ENCODE measurements around the gene IRF4.

Gene IRF4

DNA sequence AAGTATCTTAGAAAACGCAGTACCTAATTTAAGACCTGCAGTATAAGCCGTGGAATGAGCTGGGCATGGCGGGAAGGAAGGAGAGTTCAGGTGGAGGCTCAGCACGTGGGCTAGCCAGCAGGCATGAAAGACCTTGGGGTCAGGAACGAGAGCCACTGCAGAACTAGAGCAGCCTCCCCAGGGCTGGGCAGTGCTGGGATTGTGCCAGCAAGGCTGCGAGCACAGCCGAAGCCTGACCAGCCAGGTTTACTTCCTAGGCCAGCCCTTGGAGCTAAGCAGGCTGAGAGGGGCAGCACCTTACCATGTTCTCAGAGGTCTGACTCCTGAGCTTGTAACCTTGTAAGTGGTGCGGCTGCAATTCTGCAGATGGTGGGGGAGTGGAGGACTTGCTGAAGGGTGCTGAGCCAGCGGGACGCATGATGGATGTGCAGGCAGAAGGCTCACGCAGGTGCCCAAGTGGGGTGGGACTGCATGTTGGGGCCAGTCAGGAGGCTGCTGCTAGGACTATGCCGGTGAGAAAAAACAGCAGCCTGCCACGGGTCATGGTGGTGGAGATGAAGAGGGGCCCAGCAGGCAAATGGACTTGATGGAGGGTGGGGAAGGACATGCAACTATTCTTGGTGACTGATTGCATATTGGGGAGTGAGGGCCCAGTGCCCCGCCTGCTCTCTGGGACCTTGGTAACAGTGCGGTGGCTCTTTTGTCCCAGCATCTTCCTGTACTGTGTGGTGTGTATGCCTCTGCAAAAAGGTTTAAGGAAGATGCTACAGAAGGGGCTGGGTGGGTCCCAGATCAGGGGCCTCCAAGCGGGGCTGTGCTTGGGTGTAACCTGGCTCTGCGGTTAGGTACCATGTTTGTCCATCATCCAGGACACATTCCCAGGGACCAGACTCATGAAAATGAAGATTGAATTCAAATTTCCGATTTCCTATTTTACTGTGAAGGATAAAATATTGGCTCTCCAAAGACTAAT lies 37.6 kb upstream of the IRF4 start:
- DNase-seq (ENCODE audit: low spot score): no peak

DNA sequence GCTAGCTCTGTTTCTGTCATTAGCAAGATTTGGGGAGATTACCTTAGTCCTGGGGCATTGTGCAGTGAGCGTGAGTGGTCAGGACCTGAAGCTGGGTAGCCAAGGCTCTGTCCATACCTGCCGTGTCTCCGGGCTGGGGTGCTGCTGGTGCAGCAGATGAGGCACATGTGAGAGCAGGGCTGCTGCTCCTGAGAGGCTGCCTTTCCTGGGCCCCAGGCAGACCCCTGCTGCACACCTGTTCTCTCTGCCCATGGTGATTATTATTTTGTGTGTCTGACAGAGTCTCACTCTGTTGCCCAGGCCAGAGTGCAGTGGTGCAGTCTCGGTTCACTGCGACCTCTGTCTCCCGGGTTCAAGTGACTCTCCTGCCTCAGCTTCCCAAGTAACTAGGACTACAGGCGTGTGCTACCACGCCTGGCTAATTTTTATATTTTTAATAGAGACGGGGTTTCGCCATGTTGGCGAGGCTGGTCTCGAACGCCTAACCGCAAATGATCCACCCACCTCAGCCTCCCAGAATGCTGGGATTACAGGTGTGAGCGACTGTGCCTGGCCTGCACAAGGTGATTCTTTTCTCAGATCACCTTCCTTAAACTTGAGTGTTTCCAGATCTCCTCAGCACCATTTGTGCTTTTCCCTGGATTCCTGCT lies 36.8 kb upstream of the IRF4 start:
- no peak for DNase-seq (ENCODE audit: low spot score)

DNA sequence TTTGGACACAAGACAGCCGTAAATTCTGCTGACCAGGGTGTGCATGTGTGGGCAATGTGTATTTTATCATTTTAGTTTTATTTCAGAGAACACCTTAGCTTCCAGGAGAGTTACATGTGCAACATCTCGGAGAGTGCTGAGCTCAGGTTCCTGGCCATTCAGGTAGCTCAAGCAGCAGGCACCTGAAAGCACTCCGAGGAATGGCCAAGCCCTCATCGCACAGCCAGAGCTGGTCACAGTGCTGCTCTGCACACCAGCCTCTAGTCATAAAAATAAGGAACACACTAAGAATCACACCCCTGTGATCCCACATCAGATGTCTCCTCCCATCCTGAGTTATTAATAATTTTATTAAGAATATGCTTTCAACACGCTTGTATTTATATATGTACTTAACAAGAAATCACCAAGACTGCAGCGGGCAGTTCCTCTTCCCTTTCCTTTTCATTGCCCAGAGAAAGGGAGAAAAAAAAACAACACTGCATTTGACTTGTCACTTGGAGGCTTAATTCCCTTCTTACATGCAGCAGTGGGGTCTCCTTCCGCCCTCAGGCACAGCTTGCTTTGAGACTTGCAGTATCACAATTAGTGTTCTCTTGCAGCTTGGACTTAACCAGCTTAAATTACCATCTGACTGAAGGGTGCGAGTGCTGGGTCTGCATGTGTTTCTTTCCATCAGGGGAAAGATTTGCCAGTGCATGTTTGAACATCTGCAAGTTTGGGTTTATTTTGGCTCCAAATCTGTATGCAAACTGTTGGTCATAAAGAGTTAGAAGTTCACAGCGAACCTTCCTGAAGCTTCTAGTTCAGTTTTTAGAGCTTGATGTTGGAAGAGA lies 36.0 kb upstream of the IRF4 start:
- DNase-seq (ENCODE audit: low spot score): no peak

DNA sequence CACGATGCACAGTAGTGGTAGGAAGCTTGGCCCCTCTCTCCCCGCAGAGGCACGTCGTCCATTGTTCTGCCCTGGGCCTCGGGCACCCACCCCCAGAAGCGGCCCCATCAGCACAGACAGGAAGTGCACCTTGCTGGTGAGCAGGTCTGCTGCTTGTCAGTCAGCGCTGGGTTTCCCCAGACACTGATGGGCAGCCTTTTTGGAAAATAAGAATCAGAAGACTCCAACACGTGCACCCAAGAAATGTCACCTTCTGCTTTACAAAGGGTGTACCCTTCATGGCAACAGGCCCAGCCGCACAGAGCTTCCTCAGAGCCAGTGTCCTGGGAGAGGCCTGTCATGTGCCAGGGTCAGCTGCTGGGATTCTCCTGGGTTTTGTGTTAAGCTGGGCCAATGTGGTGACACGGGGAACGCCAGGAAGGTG lies 34.7 kb upstream of the IRF4 start:
- DNase-seq (ENCODE audit: low spot score): no peak

DNA sequence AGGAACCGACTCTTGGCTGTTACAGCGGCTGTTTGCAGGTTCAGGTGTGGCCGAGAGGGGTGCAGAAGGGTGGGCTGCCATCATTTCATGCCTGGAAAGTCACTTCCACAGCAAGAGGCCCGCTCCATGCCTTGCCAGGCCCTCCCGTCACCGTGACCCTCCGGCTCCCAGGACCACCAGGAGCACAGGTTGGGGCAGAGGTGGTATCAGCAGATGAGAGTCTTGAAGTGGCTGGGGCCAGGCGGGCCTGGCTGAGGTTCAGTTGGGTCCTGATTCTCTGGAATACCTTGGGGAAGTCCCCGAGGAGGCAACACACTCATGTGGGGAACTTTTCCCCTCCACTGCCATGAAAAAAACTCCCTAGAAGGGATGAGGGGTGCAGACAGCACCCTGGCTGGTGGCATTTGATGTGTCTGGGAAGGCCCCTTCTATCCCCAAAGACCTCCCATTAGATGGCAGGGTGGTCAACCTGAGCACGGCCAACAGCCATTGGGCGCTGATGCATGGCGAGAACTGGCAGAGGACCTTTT lies 34.2 kb upstream of the IRF4 start:
- no peak for DNase-seq (ENCODE audit: low spot score)

DNA sequence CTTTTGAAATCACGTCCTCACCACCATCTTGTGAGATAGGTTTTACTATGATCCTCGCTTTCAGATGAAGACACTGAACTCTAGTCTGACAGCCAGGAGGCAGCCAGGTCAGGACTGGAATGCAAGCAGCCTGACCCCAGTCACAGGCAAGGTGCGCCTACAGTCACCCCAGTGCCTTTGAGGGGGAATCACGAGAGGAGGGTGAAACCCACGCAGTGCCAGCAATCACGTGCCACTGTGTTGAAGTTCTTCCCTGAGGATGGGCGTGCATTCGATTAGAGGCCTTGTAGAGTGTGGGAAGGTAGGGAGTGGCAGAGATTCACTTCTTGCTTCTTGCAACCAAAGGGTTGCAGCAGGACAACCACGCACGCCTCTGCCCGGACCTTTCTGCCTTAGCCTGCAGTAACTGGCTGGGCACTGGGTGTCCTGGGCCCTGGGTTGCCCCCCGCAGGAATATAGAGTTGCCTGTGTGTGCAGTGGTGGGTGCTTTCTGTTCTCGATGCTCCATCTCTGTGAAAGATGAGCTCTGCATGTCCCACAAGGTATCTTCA lies 33.7 kb upstream of the IRF4 start:
- DNase-seq (ENCODE audit: low spot score): no peak

DNA sequence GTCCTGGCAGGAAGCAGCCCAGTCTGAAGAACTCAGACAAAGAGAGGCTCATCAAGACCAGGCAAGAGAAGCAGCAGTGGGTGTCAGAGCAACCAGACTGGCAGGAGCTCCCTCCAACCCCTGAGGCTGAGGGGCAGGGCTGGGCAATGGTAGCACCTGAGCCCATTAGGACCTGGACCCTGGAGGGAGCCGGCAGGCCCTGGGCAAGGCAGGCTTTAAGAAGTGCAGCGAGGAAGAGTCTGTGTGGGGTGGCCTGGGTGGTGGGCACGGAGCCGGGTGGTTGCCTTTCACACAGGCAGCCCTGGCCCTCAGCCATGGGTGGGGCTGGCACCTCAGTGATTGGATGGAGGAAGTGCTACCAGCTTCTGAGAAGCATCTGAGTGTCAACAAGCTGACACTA lies 33.1 kb upstream of the IRF4 start:
- no peak for DNase-seq (ENCODE audit: low spot score)

DNA sequence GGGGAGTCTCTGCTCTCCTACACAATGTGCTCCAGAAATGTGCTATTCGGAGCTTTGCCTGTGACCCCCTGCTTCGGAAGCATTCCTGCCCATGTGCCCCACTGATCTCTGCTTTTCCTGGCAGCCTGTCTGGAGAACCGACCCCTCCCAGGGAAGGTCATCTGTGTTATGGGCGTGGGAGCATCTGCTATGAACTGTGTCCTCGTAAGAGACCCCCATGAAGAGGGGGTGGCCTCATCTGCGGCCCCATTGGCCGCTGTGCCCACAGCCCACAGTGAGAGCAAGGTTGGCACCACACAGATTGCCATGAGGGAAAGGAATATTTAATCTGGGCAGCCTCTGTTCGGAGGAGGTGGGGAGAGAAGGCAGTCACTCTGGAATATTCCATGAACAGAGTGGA lies 32.7 kb upstream of the IRF4 start:
- DNase-seq (ENCODE audit: low spot score): no peak

DNA sequence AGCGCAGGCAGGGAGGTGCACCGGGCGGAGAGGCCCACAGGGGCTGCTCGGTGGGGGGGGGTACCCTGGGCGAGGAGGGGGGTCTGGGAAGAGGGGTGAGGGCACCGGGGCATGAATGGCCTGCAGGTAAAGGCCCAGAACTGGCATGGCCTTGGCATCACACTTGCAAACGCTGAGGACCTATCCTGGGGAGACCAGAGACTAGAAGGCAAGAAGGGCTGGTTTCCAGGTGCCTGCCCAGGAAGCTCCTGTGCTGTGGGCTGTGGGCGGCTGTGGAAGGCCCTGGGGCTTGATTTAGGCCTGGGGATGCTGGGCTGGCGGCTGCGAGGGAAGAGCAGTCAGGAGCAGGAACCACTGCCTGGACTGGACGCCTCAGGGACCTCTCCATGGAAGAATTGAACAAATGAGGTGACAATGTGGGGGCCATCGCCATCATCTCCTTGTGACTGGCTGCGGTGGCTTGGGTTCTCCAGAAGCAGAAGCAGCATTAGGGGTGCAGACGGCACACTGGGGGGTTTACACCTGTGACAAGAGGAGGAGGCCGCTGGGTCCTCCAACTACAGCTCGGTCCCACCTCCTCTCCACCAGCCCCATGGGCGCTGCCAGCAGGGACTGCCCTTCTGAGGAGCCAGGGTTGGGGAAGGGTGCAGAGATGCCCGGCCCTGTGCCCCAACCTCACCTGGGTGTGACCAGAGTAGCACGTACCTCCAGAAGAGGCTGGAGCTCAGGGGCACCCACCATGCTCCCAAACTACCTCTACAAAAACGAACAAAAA lies 32.1 kb upstream of the IRF4 start:
- DNase-seq (ENCODE audit: low spot score): no peak

DNA sequence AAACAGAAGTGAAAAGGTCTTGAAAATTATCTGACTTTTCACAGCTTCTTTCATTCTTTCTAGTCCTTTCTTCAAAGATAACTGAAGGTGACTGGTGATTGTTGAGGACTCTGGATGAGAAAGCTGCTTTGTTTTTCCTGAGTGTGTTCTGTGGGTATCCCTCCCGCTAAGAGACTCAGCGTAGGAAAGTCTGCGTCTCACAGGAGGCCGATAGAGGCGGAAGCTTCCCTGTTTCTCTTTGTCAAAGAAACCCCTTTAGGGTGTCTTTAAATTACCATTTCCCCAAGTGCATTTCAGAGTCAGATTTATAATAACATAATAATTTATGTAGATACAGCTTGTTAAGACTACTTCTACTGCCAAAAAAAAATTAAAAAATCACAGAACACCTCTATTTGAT lies 31.2 kb upstream of the IRF4 start:
- no peak for DNase-seq (ENCODE audit: low spot score)

DNA sequence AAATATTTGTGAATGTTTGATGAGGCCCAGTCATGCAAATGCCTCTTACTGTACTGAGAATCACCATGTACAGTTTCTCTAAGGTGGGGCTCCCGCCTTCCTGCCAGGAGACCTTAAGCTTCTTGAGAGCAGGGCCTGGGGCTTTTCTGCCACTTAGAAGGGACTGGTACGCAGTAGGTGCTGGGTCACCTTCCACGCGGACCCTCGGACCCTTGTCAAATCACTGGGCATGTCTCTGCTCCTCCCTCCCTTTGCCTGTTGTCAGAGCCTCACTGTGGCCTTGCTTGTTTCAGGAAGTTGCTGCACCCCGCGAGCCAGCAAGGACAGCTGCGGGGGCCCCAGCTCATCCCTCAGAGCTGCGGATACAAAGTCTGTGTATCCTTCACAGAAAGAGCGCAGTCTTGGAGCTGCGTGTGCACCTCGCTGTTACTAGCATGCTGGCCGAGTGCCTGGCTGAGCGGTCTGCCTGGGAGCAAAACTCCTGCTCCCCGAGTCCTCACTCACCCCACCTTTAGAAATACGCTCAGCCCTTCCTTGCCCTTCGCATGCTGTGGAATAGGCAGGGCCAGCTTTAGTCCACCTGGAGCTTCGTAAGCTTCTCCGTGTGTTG lies 30.7 kb upstream of the IRF4 start:
- no peak for DNase-seq (ENCODE audit: low spot score)

DNA sequence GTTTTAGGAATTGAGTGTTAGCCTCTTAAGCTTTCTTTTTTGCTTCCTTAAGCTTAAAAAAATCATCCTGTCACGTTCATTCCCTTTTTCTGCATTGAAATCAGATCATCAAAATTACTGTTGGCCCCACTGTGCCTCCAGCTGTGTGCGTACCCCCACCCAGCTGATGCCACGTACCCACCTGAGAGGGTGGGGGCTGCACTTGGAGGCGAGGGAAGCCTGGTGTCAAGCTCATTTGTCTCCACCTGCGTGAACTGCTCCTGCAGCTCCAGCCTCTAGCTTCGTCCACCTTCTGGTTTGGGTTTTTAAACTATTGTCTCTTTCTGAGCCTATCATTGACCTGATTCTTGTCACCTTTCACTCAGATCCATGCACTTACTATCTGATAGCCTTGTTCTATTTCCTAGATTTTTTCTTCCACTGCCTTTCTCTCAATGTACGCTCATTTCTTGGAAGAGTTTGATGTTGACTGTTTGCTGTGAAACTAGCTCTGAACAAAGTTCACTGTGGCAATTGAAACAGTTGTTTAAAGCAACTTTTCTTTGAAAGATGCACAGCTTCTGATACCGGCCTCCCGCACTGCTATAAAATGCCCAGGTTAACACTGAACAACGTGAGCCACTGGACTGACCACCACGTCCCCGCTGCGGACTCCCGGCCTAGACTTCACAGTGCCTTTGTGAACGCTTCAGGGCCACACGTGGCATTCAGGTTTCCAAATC lies 30.0 kb upstream of the IRF4 start:
- no peak for DNase-seq (ENCODE audit: low spot score)

DNA sequence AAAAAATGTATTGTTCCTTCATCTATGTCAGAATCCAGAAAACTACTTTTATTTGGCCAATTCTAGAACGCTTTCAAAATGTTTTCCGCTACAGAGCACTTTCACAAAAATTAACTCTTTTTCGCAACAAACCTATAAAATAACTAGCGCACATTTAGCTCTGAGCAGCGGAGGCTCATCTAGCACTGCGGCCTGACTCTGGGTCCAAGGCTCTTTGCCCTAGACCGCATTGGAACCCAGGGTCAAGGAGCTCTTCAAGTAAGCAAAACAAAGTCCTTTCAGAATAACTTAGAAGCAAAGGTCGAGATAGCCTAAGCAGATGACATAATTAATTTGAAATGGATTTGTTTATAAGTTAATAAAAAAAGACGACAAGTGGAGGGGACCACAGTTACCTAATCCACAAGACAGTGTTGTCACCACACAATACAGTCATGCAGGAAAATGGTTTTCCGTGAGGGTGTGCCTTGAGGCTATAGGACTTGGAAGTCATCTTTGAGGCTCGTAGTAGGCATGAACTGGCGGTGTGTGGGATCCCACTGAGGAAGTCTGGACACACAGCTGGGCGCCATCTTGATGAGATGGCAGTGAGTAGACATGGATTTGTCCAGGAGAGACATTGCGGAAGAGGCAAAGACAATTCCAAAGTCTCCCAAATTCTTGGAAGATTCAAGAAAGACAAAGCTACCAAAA lies 29.2 kb upstream of the IRF4 start:
- DNase-seq (ENCODE audit: low spot score): no peak

DNA sequence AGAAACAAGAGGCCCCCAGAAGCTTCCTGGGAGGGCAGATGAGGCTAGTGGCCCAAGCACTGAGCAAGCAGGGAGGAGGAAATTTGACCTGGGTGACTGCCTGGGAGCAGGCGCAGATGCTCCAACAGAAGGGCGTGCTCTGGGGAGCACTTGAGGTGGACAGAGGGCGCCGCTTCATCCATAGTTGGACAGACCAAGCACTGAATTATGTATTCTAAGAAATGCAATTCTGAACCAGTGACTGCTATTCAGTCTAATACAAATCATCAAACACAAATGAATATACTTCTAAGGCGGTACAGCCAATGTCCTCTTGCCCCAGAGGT lies 28.7 kb upstream of the IRF4 start:
- no peak for DNase-seq (ENCODE audit: low spot score)

DNA sequence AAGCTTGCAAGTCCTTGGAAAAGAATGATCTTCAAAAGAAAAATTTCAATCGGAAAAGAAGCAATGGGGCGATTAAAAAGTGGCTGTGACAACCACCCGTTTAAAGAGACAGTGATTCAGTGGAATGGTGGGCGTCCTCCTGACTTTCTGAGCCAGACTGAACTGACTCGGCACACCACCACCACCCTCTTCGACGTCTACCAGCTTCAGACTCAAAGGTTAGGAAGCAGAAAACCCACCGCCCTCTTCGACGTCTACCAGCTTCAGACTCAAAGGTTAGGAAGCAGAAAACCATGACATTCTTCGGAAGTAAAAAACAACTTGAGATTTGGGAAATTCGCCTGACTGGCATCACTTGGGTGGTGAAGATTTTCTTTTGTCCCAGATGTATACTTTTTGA lies 28.3 kb upstream of the IRF4 start:
- DNase-seq (ENCODE audit: low spot score): no peak

DNA sequence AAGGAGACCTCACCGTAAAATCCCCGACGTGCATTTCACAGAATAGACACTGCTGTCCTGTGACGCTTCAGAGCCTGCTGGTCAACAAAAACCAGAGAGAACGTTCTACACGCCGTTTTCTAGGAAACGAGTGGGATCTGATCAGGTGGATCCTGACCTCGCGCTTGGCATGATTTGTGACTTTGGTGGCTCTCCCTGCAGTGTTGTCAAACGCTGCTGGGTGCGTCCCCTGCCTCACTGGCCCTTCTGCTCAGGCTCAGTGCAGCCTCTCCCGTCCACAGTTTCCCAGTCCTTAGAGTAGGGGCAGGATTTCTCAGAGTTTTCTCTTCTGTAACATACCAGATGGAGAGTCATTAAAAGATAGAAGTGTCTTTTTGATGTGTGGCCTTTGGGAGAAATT lies 27.6 kb upstream of the IRF4 start:
- no peak for DNase-seq (ENCODE audit: low spot score)

DNA sequence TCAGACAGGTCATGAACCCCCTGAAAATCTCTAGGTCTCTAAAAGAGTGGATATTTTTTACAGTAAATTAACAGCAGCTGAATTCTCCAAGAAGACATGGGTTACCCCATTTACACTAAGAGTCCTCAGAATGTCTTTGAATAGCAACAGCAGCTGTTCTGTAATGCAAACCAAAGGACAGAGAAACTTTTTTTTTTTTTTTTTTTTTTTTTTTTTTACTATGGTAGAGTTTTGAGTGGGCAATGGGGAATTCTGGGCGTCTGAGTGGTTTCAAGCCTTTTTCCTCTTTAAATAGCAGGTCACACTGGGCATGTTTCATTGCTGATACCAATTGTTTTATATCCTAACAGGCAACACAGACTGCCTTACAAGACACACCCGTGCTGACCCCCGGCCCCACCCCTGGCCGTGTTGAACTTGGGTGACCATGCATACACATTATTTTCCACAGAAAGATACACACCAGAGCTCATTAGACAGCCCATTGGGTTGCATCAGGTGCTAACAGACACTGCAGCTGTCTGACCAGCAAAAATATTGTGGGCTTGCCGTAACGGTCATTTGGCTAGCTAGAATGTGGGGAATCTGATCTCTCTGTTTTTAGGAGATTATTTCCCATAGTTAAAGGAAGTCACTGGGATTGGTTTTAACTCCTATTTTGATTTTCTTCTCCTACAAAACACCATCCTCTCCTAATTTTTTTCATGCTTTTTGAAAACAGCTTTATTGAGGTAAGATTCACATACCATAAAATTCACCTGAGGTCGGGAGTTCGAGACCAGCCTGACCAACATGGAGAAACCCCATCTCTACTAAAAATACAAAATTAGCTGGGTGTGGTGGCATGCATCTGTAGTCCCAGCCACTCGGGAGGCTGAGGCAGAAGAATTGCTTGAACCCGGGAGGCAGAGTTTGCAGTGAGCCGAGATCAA lies 26.7 kb upstream of the IRF4 start:
- DNase-seq (ENCODE audit: low spot score): no peak

DNA sequence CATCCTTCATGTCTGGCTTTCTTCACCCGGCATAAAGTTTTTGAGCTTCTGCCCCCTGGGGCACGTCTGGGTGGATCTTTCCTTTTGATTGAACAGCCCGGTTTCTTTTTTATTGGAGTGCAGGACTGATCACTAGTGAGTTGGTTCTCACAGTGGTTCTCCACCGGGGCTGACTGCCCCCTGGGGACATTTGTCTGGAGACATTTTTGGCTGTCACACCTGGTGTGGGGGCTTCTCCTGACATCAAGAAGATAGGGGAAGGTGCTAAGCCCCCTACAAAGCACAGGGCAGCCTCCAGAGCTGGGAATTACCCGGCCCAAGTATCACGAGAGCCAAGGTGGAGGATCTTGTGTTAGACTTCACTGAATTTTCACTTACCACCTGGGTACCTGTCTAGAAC lies 25.7 kb upstream of the IRF4 start:
- no peak for DNase-seq (ENCODE audit: low spot score)

Measured in GM03348 (cell line).